Measurements from ENCODE around the gene KRT76. TPM values are rescaled to one million over a fixed set of nuclear protein-coding genes. Genes with fewer than 3 reads are reported as not detected.

Gene KRT76
- total RNA-seq, 1 experiment from 2014 or later: not detected

GRCh38 chr12:52774629-52775250 lies 2.4 kb downstream of the KRT76 start (continued):
- no peak for TF ChIP-seq EZH2 (IDR thresholded peaks at IDR 0.05)
- TF ChIP-seq FOSL1 (IDR thresholded peaks at IDR 0.05; ENCODE audit: low read depth): no peak
- no peak for TF ChIP-seq RAD21 (IDR thresholded peaks at IDR 0.05; ENCODE audit: low read depth)
- no peak for TF ChIP-seq TCF7L2 (IDR thresholded peaks at IDR 0.05; ENCODE audit: borderline replicate concordance, extremely low read depth, insufficient read depth, insufficient read length)

- CTCF ChIA-PET: no interaction called here
- no peak for ATAC-seq
These were observed 4.4 kb downstream of the KRT76 start for GRCh38 chr12:52772772-52773171.

More at GRCh38 chr12:52772772-52773171, 4.4 kb downstream of the KRT76 start:
- H3K9me3 ChIP-seq (ENCODE audit: control insufficient read depth in 1 of 2, insufficient read depth in 1 of 2, low read depth in 1 of 2, low read length in 2 of 2): no peaks in the 10 kb centered on the region
- H3K9ac ChIP-seq (ENCODE audit: low read length): no peak overlapping the region
- H3K4me3 ChIP-seq (replicated peaks in 1 of 2; ENCODE audit: low read depth in 1 of 2, low read length in 2 of 2): no peak overlapping the region
- H4K20me1 ChIP-seq (ENCODE audit: insufficient read depth): no peaks in the 10 kb centered on the region
- ChIA-PET RAD21 (ENCODE audit: low non-redundant PET in 1 of 2, low total read pairs in 2 of 2, uncharacterized antibody in 2 of 2, unreplicated experiment in 2 of 2) (no interaction called here), POLR2A (no interaction called here)
- H3K36me3 ChIP-seq (ENCODE audit: control insufficient read depth in 1 of 2, insufficient read depth in 2 of 2, low read length in 2 of 2): no peaks in the 10 kb centered on the region
- no peak overlapping the region for H3K4me2 ChIP-seq (ENCODE audit: low read length)
- no TSS peak for BruUV-seq (replicated peaks)
- DNase-seq (ENCODE audit: low read depth, low spot score): no peak
- peaks cover 0 to 5% of the 10 kb centered on the region in 2 experiments; a peak in 1 of 4 replicates for H3K4me1 ChIP-seq (ENCODE audit: control insufficient read depth in 1 of 2, insufficient read depth in 2 of 2, low read length in 2 of 2)
- no peaks in the 10 kb centered on the region for H3K9me2 ChIP-seq (ENCODE audit: insufficient read depth)
- no peaks in the 10 kb centered on the region for H3K79me2 ChIP-seq (ENCODE audit: insufficient read depth, low read length)
- no peak overlapping the region for H2AFZ ChIP-seq (ENCODE audit: low read depth, low read length, poor library complexity, severe bottlenecking)
- H3K27ac ChIP-seq (ENCODE audit: low read depth, low read length): no peak overlapping the region
- intact Hi-C loops (cut with micrococcal nuclease): no loop called here
- no peak for TF ChIP-seq EGR1 (IDR thresholded peaks at IDR 0.05; ENCODE audit: low read depth)
- no peak for TF ChIP-seq SRF (IDR thresholded peaks at IDR 0.05; ENCODE audit: low read depth)
- TF ChIP-seq REST (IDR thresholded peaks at IDR 0.05; ENCODE audit: low read depth): no peak
- TF ChIP-seq CTCF (IDR thresholded peaks at IDR 0.05 in 2 of 3, conservative IDR thresholded peaks at IDR 0.05 in 1 of 3; ENCODE audit: borderline replicate concordance in 1 of 3, insufficient read depth in 1 of 3, low read depth in 2 of 3, low read length in 2 of 3): no peak
- no peak for TF ChIP-seq EZH2 (IDR thresholded peaks at IDR 0.05)
- TF ChIP-seq ZBTB33 (IDR thresholded peaks at IDR 0.05; ENCODE audit: extremely low read depth, insufficient replicate concordance, low read length): no peak
- TF ChIP-seq ZFX (IDR thresholded peaks at IDR 0.05): no peak
- no peak for TF ChIP-seq RAD21 (IDR thresholded peaks at IDR 0.05; ENCODE audit: low read depth)
- no peak for TF ChIP-seq TCF7L2 (IDR thresholded peaks at IDR 0.05; ENCODE audit: borderline replicate concordance, extremely low read depth, insufficient read depth, insufficient read length)
- TF ChIP-seq CEBPB (IDR thresholded peaks at IDR 0.05; ENCODE audit: low read depth): no peak
- no peak for TF ChIP-seq ZNF274 (IDR thresholded peaks at IDR 0.05; ENCODE audit: low read depth, low read length)
- no peak for TF ChIP-seq MAX (IDR thresholded peaks at IDR 0.05)
- TF ChIP-seq ATF3 (IDR thresholded peaks at IDR 0.05): no peak
- H3K27me3 ChIP-seq (ENCODE audit: insufficient read depth, low read length): peaks cover 15% of the 10 kb centered on the region; the same call in 1 of the 2 replicates
